Hematopoietic multipotent progenitor cell treated with erythropoietin and hydrocortisone succinate and interleukin-3 and kit ligand, for 8 days (in vitro differentiated cells): ENCODE results near the gene WNK1.
"Not testable (repeated sequence)": the region's sequence is repeated elsewhere in the genome, so short reads cannot be mapped to it uniquely, and the experiment has no call there.

Source experiments
- DNase-seq: peaks from one replicate; pipeline ENCODE4 v3.0.0-alpha.2; 2015

The WNK1 gene

DNA sequence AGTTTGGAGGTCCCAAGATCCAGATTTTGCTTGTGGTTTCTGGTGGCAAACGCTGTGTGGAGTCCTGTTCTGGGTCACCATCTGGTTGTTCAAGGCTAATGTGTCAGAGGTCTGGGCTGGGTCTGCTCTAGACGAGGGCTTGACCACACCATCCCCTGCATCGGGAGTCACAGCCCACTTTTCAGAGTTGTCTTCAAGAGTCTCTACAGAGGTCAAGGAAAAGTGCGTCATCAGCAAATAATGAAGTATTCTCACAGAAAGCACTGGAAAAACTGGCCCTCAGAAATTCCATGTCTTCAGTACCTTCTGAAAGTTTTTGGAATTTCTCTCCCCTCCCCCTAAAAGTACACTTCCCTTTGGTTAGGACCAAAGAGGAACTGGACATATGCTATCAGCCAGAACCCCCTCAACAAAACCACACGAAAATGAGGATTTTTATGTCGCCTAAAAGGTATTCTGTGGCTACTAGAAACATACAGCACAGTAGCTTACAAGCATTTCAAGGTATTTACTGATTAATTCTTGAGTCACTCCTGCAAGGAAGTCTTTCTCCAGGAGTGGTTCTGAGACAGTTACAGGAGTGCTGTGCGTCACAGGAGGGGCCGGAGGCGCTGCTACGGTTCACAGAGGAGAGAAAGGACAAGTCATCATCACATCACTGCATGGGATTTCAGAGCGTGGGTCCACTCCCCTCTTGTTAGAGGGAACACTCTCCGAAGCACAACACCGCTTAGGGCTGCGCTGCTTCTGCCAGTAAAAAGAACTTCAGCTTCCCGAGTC, 161.7 kb downstream of the WNK1 start:
- DNase-seq = no peak

- DNase-seq = no peak
Observed at GRCh38 chr12:915090-915489, 162.7 kb downstream of the WNK1 start.

GRCh38 chr12:916240-916639, 163.9 kb downstream of the WNK1 start:
- DNase-seq = no peak

- DNase-seq = no peak
Observed at GRCh38 chr12:916712-917445, 164.5 kb downstream of the WNK1 start.

DNA sequence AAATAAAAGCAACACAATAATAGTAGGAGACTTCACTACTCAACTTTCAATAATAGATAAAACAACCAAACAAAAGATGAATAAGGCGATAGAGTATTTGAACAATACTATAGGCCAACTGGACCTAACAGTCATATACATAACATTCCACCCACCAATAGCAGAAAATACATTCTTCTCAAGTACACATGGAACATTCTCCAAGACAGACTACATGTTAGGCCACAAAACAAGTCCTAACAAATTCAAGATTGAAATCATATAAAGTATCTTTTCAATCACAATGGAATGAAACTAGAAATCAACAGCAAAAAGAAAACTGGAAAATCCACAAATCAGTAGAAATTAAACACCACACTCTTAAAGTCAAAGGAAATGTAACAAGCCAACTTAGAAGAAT, 168.3 kb downstream of the WNK1 start:
- DNase-seq = no peak

DNA sequence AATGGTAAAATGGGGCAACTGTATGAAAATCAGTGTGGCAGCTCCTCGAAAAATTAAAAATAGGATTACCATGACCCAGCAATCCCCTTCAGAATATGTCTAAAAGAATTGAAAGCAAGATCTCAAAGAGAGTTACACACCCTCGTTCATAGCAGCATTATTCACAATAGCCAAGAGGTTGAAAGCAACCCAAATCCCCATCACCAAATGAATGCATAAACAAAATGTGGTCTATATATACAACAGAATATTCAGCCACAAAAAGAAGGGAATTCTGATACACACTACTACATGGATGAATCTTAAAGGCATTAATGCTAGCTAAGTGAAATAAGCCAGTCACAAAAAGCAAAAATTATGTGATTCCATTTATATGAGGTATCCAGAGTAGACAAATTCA, 169.9 kb downstream of the WNK1 start:
- no peak for DNase-seq

DNA sequence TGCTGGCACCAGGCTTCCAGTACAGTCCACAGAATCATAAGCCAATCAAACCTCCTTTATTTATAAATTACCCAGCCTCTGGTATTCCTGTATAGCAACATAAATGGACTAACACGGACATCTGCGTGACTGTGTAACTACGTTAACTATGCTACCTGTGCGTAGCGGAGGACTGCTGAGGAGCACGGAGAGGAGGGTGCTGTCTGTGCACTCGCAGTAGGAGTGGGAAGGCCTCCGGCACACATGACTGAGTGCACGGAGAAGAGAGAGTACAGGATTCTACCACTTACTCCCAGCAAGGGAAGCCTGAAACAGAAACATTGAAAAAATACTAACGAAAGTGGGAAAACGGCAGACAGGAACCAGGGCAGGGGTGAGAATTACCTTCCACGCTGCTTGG, 174.3 kb downstream of the WNK1 start:
- no peak for DNase-seq

DNA sequence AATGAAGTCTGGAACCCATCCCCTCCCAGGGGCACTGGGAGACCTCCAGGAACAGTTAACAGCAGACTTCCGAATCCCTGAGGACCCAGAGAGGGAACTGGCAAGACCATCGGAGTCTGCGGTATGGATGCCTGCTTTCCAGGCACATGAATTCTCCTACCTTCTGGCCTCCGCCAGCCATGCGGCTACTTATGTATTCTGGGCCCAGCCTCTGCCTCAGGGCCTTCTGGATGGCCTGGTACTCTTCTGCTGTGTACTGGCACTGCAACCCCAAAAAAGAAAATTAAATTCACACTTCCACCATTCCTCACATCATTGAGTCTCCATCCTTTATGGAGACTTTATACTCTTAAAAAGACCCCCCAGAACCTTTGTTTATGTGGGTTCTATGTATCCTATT, 178.7 kb downstream of the WNK1 start:
- DNase-seq = no peak

DNA sequence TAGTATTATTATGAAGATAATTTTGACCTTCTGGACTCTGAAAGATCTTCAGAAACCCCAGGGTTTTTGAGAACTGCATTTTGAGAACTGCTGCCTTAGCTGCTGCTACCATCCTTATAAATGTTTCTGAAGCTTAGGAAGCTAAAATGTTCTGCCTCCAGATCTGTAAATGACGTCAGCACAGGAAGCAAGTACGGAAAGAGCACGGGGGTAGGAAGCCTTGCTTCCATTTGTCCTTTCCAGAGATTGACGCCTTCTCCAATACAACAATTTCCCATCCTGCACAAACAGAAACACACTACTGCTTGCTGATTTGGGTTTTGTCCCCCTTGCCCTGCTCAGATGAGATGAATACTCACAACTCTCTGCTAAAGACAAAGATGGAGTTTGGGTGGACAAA, 179.2 kb downstream of the WNK1 start:
- DNase-seq = no peak

DNA sequence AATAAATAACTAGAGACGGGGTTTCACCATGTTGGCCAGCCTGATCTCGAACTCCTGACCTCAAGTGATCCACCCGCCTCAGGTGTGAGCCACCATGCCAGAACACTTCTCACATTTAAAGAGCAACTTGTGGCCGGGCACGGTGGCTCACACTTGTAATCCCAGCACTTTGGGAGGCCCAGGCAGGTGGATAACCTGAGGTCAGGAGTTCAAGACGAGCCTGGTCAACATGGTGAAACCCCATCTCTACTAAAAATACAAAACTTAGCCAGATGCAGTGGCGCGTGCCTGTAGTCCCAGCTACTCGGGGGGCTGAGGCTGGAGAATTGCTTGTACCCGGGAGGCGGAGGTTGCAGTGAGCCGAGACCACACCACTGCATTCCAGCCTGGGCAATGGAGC, 183.5 kb downstream of the WNK1 start:
- not testable (repeated sequence) for DNase-seq

GRCh38 chr12:936377-937345, 184.3 kb downstream of the WNK1 start:
- DNase-seq = no peak

GRCh38 chr12:938810-939209, 186.4 kb downstream of the WNK1 start:
- DNase-seq = no peak

GRCh38 chr12:943051-943450, 190.7 kb downstream of the WNK1 start:
- no peak for DNase-seq

- DNase-seq = no peak
Observed at GRCh38 chr12:944211-944610, 191.8 kb downstream of the WNK1 start.

DNA sequence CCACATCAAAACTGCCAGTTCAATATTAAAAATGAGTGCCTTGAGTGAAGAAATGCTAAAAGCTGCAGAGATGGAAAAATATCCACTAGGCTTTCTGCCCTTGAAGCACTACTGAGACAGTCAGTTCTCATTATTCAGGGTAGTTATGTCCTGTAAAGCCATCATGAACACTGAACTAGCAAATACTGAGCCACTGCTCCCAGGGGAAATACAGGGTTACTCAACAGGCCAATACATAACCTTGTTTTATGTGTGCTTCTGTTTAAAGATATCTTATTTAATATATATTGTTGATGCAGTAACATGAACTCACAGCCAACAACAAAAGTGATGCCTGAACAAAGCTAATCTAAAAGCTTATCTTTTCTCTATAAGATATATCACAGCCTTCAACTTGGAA, 193.8 kb downstream of the WNK1 start:
- no peak for DNase-seq

DNA sequence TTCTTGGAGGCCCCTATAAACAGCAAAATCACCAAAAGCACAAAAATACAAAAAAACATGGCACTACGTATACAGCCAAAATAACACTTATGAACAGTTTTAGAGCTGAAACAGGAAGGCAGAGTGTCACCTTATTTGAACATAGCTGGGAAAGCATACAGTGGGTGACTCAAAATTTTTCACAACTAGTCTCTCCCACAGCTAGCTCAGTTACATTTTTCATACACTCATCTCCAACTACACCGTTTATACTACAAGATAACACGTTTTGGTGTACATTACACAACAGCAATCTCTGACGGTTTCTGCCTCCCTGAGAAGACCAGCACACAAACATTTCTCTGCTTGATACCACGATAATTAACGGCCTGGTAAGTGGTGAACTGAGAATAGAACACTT, 194.3 kb downstream of the WNK1 start:
- peak; percentile 14 for DNase-seq

- DNase-seq = peak; percentile 15
Observed at GRCh38 chr12:948238-948637, 195.9 kb downstream of the WNK1 start.

GRCh38 chr12:949453-950191, 197.2 kb downstream of the WNK1 start, which contains the start of gene RAD52:
RAD52 (minus strand) TSS chr12:949694; CDS start chr12:933058, 16,636 bp downstream.
- peak; percentile 98 for DNase-seq

DNA sequence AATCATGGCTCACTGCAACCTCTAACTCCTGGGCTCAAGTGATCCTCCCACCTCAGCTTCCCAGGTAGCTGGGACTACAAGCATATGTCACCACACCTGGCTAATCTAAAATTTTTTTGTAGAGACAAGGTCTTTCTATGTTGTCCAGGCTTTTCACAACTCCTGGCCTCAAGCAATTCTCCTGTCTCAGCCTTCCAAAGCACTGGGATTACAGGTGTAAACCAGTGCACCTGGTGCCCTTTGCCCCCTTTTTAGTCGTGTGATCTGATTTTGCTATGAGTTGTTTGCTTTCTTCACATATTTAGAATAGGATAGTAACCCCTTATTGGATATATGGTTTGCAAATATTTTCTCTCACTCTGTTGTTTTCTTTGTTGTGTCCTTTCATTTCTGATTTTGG, 198.8 kb downstream of the WNK1 start:
- DNase-seq = no peak

GRCh38 chr12:953776-954175, 201.4 kb downstream of the WNK1 start:
- peak; percentile 41 for DNase-seq

DNA sequence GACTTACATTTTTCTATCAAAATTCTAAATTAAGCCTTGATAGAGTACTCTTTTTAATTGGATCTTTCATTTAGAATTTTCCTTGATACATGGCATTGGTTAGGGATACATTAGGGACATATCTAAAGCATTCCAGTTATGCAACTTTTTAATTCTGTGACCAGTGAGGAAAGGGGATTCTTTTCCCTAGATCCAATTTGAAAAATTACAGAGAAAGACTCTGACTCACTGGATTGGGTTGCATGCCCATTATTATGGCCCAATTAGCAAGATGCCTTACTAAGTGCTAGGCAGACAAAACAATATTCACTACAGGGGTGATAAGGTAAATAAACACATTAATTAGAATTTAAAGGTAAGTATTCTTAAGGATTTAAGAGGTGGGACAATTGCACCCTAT, 202.4 kb downstream of the WNK1 start:
- DNase-seq = no peak

- no peak for DNase-seq
Observed at GRCh38 chr12:955939-956338, 203.6 kb downstream of the WNK1 start.
